PFSK-1 (cell line): ENCODE data around the gene LHX4.

Source experiments
- FOXP2 ChIP-seq: optimal IDR thresholded peaks from 2 replicates; pipeline ENCODE3; 2011; ENCODE audit warnings: borderline replicate concordance, control low read depth, inconsistent platforms; ENCODE audit not compliant: insufficient read depth; ENCODE audit errors: extremely low read length, extremely low read depth
- POLR2AphosphoS5 ChIP-seq: IDR thresholded peaks from 2 replicates; pipeline ENCODE4 v1.6.1; 2012; ENCODE audit warnings: low read depth, mild to moderate bottlenecking, control low read depth, low read length, moderate library complexity
- SIN3A ChIP-seq: IDR thresholded peaks from 2 replicates; pipeline ENCODE4 v1.6.1; 2012; ENCODE audit warnings: mild to moderate bottlenecking, low read length, moderate library complexity, borderline replicate concordance; ENCODE audit not compliant: insufficient read depth
- TAF1 ChIP-seq: IDR thresholded peaks from 2 replicates; pipeline ENCODE4 v1.6.1; 2012; ENCODE audit warnings: low read length, control low read depth, borderline replicate concordance; ENCODE audit not compliant: insufficient read depth
- TF ChIP-seq, protein P1 (sequence below), 2 experiments: IDR thresholded peaks; 2 replicates each; pipeline versions ENCODE4 v1.6.1 to v1.8.0; 2011 to 2012; ENCODE audit warnings: low read depth in 2 of 2, low read length in 2 of 2, control low read depth in 1 of 2, inconsistent platforms in 1 of 2, mild to moderate bottlenecking in 1 of 2, moderate library complexity in 1 of 2; ENCODE audit not compliant: insufficient read depth in 1 of 2

Gene LHX4

DNA sequence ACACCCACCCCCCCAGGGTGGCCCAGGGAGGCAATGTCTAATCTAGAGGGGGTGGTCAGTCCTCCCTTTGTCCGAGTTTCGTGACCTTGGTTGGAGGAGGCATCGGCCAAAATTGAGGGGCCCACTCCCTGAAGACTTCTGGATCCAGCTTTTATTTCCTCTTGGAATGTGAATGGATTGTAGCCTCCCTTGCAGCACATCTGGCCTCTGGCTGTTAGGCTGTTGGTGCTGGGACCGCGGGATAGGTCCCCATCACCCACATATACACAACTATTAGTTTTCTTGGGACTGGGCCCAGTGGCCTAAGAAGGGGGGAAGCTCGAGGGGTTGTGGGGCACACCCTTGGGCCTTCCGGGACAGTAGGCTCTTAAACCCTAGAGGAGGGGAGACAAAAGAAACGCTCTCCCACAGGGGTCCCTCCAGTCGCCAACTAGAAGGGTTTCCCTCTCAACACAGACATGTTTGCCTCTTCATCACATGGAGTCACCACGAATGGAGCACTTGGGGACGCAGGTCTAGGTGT is 2.5 kb downstream of the LHX4 start:
- TF ChIP-seq TAF1 (no peak), POLR2AphosphoS5 (no peak)
- TF ChIP-seq, protein P1, sequence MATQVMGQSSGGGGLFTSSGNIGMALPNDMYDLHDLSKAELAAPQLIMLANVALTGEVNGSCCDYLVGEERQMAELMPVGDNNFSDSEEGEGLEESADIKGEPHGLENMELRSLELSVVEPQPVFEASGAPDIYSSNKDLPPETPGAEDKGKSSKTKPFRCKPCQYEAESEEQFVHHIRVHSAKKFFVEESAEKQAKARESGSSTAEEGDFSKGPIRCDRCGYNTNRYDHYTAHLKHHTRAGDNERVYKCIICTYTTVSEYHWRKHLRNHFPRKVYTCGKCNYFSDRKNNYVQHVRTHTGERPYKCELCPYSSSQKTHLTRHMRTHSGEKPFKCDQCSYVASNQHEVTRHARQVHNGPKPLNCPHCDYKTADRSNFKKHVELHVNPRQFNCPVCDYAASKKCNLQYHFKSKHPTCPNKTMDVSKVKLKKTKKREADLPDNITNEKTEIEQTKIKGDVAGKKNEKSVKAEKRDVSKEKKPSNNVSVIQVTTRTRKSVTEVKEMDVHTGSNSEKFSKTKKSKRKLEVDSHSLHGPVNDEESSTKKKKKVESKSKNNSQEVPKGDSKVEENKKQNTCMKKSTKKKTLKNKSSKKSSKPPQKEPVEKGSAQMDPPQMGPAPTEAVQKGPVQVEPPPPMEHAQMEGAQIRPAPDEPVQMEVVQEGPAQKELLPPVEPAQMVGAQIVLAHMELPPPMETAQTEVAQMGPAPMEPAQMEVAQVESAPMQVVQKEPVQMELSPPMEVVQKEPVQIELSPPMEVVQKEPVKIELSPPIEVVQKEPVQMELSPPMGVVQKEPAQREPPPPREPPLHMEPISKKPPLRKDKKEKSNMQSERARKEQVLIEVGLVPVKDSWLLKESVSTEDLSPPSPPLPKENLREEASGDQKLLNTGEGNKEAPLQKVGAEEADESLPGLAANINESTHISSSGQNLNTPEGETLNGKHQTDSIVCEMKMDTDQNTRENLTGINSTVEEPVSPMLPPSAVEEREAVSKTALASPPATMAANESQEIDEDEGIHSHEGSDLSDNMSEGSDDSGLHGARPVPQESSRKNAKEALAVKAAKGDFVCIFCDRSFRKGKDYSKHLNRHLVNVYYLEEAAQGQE (IDR thresholded peaks at IDR 0.05; ENCODE audit: insufficient read depth in 1 of 2, low read depth in 2 of 2, low read length in 2 of 2), result no peak

DNA sequence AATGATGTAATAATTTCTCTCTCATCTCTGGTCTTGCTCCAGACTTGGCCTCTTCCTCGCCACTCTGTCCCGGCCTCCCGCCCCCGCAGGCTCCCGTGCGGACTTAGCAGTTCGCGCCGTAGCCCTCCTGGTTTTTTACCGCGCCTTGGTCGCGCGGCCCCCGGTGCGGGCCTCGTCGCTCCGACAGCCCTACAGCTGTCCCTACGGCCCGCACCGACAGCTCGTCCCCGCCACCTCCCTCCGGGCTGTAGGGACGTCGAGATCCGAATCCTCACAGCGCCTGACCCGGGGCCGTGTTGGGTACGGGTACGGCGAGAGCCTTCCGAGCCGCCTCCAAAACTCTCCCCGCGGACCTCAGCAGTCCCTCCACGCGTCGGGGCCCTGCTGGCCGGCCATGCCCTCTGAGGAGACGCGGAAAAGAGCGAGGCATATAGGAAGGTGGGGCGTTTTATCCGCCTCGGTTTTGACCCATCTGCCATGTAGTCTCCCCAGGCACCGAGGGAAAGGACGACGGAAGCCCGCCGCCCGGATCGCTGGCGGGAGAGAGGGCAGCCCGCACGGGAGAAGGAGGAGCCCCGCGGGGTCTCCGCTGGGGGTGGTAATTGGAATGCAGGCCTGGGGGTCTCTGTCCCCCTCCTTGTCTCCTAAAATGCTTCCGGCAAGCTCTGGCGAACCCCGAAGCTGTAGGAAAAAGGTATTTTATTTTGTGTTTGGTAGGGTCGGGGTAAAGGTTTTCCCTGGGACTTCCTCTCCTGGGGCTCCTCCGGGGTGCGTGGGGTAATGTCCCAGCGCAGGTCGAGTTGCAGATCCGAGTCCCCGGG is 3.3 kb downstream of the LHX4 start:
- TF ChIP-seq SIN3A, result no peak
- TF ChIP-seq, protein P1 (IDR thresholded peaks at IDR 0.05; ENCODE audit: insufficient read depth in 1 of 2, low read depth in 2 of 2, low read length in 2 of 2), result no peak
- TF ChIP-seq FOXP2, result no peak
- no peak for TF ChIP-seq POLR2AphosphoS5
- no peak for TF ChIP-seq TAF1

DNA sequence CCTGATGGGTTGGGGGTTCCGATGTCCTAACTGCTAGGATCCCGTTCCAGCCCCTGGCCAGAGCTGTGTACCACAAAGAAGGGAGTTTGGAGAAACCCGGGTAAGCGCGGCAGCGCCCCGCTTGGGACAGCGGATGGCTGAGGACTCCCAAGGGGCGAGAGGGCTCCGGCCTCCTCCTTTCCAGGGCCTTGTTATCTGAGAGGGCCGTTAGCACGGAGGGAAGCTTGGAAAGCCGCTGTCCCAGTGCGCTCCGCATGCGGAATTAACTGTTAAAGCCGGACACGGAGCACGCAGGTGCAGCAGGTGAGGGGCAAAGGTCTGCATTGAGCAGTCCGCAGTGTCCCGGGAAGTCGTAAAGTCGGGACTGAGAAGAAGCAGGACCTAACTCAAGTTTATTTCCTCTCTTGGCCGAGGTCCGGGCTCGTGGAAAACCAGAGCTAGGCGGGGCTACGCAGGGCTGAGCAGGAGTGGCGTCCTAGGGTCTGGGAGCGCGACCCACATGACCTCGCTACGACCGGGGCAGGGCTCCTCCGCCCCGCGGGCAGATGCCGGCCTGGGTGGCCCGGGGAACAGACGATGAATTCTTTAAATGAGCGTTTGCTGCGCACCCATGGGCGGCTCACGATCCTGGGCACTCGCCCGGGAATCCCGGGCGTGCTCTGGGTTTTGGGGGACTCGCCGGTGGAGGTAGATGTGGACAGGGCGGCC is 4.5 kb downstream of the LHX4 start:
- TF ChIP-seq SIN3A (no peak), TAF1 (no peak), FOXP2 (no peak), POLR2AphosphoS5 (no peak)
- TF ChIP-seq, protein P1 (IDR thresholded peaks at IDR 0.05; ENCODE audit: insufficient read depth in 1 of 2, low read depth in 2 of 2, low read length in 2 of 2), result no peak

DNA sequence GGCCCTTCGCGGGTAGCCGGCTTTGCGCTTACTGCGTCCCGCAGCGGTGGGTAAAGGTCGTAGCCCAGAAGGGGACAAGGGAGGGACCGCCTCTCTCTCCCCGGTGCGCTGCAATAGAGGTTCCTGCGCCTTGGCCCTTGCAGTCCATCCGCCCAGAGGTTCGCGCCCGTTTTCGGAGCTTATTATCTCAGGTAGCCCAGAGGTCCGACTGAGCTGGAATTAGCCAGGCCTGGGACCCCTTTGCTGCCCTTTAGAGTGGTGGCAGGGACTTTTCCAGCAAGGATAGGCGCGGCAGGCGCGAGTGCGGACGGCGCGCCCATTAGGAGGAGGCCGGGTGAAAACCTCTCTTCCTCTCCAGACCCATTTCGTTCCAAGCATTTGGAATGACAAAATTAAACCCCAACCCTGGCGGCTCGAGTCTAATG is 5.0 kb downstream of the LHX4 start:
- TF ChIP-seq SIN3A, result no peak
- TF ChIP-seq TAF1, result no peak

DNA sequence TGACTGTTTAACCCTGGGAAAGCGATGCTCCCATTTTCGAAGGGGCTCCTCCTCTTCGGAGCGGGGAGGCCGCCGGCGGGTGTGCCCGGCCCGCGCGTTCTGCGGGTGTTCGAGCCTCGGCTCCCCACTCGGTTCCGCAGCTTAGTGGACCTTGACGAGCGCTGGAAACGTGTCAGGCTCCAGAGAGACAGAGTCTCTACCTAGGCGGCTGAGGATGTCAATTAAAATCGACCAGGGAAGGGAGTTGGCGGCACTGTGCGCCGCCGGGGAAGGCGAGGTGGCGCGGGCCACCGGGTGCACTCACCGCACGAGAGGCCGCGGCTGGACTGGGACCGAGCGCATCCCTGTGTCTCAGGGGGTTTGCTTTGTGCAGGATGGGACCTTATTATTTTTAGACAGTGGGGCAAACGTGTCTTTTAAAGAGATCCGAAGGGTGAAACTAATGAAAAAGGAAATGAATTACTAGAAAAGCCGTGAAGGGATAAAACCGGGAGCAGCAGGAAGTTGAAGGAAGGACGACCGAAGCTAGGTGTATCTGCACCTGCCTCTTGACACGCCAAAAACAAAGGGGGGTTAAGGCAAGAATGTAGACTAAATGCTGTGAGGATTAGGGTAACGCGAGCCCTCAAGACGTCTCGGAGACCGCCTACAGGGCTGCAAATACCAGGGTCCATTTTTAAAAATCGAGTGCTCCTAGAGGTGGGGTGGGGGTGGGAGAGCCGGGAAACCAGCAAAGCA is 5.6 kb downstream of the LHX4 start:
- TF ChIP-seq POLR2AphosphoS5 (no peak), SIN3A (no peak), TAF1 (no peak), FOXP2 (no peak)
- TF ChIP-seq, protein P1 (IDR thresholded peaks at IDR 0.05; ENCODE audit: insufficient read depth in 1 of 2, low read depth in 2 of 2, low read length in 2 of 2), result no peak
